HepG2 (cell line): Measurements from ENCODE around the gene SS18L1. TPM values are rescaled to one million over a fixed set of nuclear protein-coding genes. Genes with fewer than 3 reads are reported as not detected.

Experiments
- ADNP ChIP-seq: sonication (generic); formaldehyde crosslinking; IDR thresholded peaks from 2 replicates; pipeline ENCODE4 v1.4.0; 2020; ENCODE audit warnings: missing genetic modification reagents
- ATRX ChIP-seq: sonication (generic); formaldehyde crosslinking; IDR thresholded peaks from 2 replicates; pipeline ENCODE4 v1.4.0; 2020; ENCODE audit warnings: missing genetic modification reagents, borderline replicate concordance
- ELK4 ChIP-seq: sonication (generic); formaldehyde crosslinking; IDR thresholded peaks from 2 replicates; pipeline ENCODE4 v1.9.0; 2021; ENCODE audit warnings: missing genetic modification reagents, borderline replicate concordance
- HBP1 ChIP-seq: IDR thresholded peaks from 2 replicates; pipeline ENCODE4 v1.6.1; 2016; ENCODE audit warnings: low read depth, control low read depth
- IRF2 ChIP-seq: IDR thresholded peaks from 2 replicates; pipeline ENCODE4 v1.6.1; 2018; ENCODE audit warnings: missing genetic modification reagents, missing compliant biosample characterization
- STAG1 ChIP-seq: sonication (generic); formaldehyde crosslinking; IDR thresholded peaks from 2 replicates; pipeline ENCODE4 v1.4.0; 2020; ENCODE audit warnings: missing genetic modification reagents
- THAP8 ChIP-seq: sonication (generic); formaldehyde crosslinking; IDR thresholded peaks from 2 replicates; pipeline ENCODE4 v1.5.1; 2020; ENCODE audit warnings: missing genetic modification reagents, mild to moderate bottlenecking, borderline replicate concordance
- TOE1 ChIP-seq: sonication (generic); formaldehyde crosslinking; IDR thresholded peaks from 2 replicates; pipeline ENCODE4 v1.4.0; 2020; ENCODE audit warnings: mild to moderate bottlenecking, missing genetic modification reagents
- ZGPAT ChIP-seq: IDR thresholded peaks from 2 replicates; pipeline ENCODE4 v1.6.1; 2016; ENCODE audit warnings: mild to moderate bottlenecking
- ZNF549 ChIP-seq: sonication (generic); formaldehyde crosslinking; IDR thresholded peaks from 2 replicates; pipeline ENCODE4 v1.5.0; 2020; ENCODE audit warnings: missing genetic modification reagents
- ZNF646 ChIP-seq: sonication (generic); formaldehyde crosslinking; IDR thresholded peaks from 2 replicates; pipeline ENCODE4 v1.9.0; 2021; ENCODE audit warnings: mild to moderate bottlenecking, missing genetic modification reagents
- ZNF687 ChIP-seq: sonication (generic); formaldehyde crosslinking; IDR thresholded peaks from 2 replicates; pipeline ENCODE4 v1.5.1; 2020; ENCODE audit warnings: mild to moderate bottlenecking, missing genetic modification reagents, moderate library complexity
- ZNF761 ChIP-seq: sonication (generic); formaldehyde crosslinking; conservative IDR thresholded peaks from 2 replicates; pipeline ENCODE4 v1.4.0; 2020; ENCODE audit warnings: mild to moderate bottlenecking, missing genetic modification reagents
- polyA plus RNA-seq, 8 experiments: library from polyadenylated mRNA; depleted of rRNA in 3 of 8; stranded (reverse) in 7 of 8; unstranded in 1 of 8; fragments of >200 nt; fragmentation: Illumina TruSeq in 4 of 8; extraction: Trizol in 4 of 8; gene quantifications; 2 replicates each; pipeline versions ENCODE4 v1.2.1 to v1.2.3, GENCODE V29; 2011 to 2016; ENCODE audit warnings: low read depth in 4 of 8, missing spikeins in 1 of 8, mixed read lengths in 1 of 8; ENCODE audit not compliant: insufficient read depth in 1 of 8
- total RNA-seq, 5 experiments: library from RNA; depleted of rRNA; stranded (reverse); fragments of >200 nt; fragmentation: Illumina TruSeq; extraction: Trizol; gene quantifications; 2 replicates each; pipeline ENCODE4 v1.2.3, GENCODE V29; 2016; ENCODE audit warnings: low read depth in 1 of 5

The SS18L1 gene
- total and polyA plus RNA-seq, 2 of the 13 experiments (the other 11 are each of a cell fraction or from before 2014, with no cell fraction given) = 17.8 to 27.6 TPM

- no peak for TF ChIP-seq ZNF646 (CRISPR knock-in tag)
- no peak for TF ChIP-seq STAG1 (CRISPR knock-in tag)
- TF ChIP-seq HBP1 (CRISPR knock-in tag) = peak; percentile 18
- no peak for TF ChIP-seq TOE1
- TF ChIP-seq THAP8 = no peak
- TF ChIP-seq ATRX (CRISPR knock-in tag) = no peak
- no peak for TF ChIP-seq ZNF549
- peak; percentile 74 for TF ChIP-seq ZNF687 (CRISPR knock-in tag)
- TF ChIP-seq IRF2 = no peak
- TF ChIP-seq ADNP = no peak
- no peak for TF ChIP-seq ELK4 (CRISPR knock-in tag)
- TF ChIP-seq ZNF761 (CRISPR knock-in tag) = no peak
- TF ChIP-seq ZGPAT (CRISPR knock-in tag) = no peak
Observed at GRCh38 chr20:62119591-62120364, 23.8 kb upstream of the SS18L1 start (continued).
